ENCODE measurements around the gene ECI1. TPM values are rescaled to one million over a fixed set of nuclear protein-coding genes. Genes with fewer than 3 reads are reported as not detected.
"Not testable (repeated sequence)": the region's sequence is repeated elsewhere in the genome, so short reads cannot be mapped to it uniquely, and the experiment has no call there.

Gene ECI1
- total RNA-seq, 2 donors from 2014 or later: 58.9 to 102 TPM

DNA sequence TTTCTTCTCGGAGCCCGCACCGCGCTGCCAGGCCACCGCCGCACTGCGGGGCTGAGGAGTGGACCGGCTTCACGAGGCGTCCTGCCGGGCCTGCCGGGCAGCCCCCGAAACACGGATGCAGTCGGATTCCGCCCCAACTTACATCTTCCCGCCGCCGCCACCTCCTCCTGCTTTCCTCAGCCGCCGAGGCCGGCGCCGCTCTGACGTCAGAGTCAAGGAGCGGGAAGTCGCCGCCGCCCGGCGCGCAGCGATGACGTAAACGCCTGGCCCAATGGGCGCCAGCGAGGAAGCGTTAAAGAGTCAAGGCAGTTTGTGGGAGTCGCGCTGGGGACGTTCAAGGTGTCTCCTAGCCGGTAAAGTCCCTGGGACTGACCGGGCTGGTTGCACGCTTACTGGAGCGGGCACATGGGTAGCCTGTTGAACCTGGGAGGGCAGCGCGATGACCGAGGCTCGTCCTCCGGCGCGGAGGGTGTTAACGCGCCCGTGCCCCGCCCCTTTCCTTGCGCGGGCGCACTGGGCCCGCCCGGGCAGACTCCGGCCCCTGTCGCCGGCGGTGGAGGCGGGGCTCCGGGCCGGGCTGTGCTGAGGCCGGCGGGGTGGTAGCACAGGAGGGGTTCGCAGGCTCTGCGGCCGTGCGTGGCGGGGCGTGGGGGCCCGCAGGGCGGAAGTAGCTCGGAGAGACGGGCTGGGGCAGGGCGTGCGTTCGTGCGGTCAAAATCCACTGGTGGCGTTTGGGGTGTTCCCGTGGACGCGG, 16.7 kb upstream of the ECI1 start, which contains the start of gene RNPS1:
TSS of gene RNPS1 (minus strand) at position 214 of the 754 bp plus-strand sequence. CDS start 3,483 bp downstream, outside the sequence.
- intact Hi-C loops (cut with DNase I): no loop called here
- peak; percentile 95 to 98 (median 96) for TF ChIP-seq POLR2A (IDR thresholded peaks at IDR 0.05)
- TF ChIP-seq, protein P1, sequence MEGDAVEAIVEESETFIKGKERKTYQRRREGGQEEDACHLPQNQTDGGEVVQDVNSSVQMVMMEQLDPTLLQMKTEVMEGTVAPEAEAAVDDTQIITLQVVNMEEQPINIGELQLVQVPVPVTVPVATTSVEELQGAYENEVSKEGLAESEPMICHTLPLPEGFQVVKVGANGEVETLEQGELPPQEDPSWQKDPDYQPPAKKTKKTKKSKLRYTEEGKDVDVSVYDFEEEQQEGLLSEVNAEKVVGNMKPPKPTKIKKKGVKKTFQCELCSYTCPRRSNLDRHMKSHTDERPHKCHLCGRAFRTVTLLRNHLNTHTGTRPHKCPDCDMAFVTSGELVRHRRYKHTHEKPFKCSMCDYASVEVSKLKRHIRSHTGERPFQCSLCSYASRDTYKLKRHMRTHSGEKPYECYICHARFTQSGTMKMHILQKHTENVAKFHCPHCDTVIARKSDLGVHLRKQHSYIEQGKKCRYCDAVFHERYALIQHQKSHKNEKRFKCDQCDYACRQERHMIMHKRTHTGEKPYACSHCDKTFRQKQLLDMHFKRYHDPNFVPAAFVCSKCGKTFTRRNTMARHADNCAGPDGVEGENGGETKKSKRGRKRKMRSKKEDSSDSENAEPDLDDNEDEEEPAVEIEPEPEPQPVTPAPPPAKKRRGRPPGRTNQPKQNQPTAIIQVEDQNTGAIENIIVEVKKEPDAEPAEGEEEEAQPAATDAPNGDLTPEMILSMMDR (IDR thresholded peaks at IDR 0.05): peak in 3 of 7 experiments; percentile 8 to 34 (median 25)
- WGBS, 2 donors: 0% methylated on average over 13 to 60 of the region's 88 CpGs
- Histone ChIP-seq H3K36me3 (replicated peaks in 1 of 2; ENCODE audit: insufficient read depth in 1 of 2, low read depth in 2 of 2) (no peaks in the 10 kb centered on the region), H3K9me3 (no peaks in the 10 kb centered on the region), H3K27ac (peak within 1 kb of the TSS; percentile 91 to 99 (median 98)), H3K27me3 (no peaks in the 10 kb centered on the region), H3K4me3 (peak within 1 kb of the TSS; percentile 69 to 99), H3K4me1 (peaks cover 31% of the 10 kb centered on the region)
- DNase-seq (peak; percentile 96 to 97 (median 96)), ATAC-seq (peak; percentile 94)

DNA sequence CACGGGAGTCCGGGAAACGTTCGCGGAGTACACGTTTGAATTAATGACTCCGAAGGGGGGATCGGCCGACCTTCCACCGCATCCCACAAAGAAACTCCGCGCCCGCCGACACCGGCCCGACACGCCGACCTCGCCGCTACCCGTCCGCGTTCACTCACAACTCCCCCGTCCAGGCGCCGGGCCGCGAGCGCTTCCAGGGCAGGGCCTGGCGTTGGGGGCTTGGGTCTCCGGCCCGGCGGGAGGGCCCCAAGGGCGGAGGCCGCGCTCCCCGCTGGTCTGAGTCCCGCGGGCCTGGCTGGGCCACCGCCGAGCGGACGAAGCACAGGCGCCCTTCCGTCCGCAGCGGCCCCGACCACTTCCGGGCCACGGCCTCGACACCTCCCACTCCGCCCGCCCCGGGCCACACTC, 16.1 kb upstream of the ECI1 start:
- H3K27me3 ChIP-seq; intact Hi-C loops (cut with DNase I); DNase-seq; H3K36me3 ChIP-seq (replicated peaks in 1 of 2; ENCODE audit: insufficient read depth in 1 of 2, low read depth in 2 of 2); H3K9me3 ChIP-seq: not testable (repeated sequence)
- ATAC-seq: peak; percentile 72
- Histone ChIP-seq H3K4me3 (peak overlapping the region; percentile 69 to 99), H3K4me1 (peaks cover 31% of the 10 kb centered on the region), H3K27ac (peak overlapping the region; percentile 91 to 99 (median 98))
- WGBS, 2 donors: 1% methylated on average over 54 of the region's 54 CpGs; no CpG with 5 or more reads in 1 of the 2 donors

DNA sequence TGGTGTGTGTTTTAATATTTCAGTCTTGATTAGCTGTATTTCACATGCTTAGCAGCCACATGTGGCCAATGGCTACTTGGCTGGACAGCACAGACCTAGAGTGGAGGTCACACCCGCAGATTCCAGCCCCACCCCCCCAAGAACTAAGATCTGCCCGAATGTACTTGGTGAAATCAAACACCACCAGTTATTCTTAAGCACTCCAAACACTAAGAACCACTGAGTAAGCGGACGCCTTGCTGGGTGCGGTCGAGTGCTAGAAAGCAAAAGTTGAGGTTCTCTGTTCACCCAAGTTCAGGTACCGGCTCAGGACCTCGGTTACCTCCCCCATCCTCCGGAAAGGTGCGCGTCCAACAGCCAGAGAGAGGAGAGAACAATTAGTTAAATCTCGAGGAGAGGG, 15.5 kb upstream of the ECI1 start:
- H3K36me3 ChIP-seq (replicated peaks in 1 of 2; ENCODE audit: insufficient read depth in 1 of 2, low read depth in 2 of 2); H3K27me3 ChIP-seq; DNase-seq; intact Hi-C loops (cut with DNase I); ATAC-seq; H3K9me3 ChIP-seq: not testable (repeated sequence)
- WGBS, 2 donors: 2 to 6% methylated on average over 6 to 12 of the region's 12 CpGs
- Histone ChIP-seq H3K4me3 (peak overlapping the region; percentile 69 to 99), H3K4me1 (peaks cover 31% of the 10 kb centered on the region), H3K27ac (peak overlapping the region in 3 of 4 donors; percentile 91 to 98 (median 97))

DNA sequence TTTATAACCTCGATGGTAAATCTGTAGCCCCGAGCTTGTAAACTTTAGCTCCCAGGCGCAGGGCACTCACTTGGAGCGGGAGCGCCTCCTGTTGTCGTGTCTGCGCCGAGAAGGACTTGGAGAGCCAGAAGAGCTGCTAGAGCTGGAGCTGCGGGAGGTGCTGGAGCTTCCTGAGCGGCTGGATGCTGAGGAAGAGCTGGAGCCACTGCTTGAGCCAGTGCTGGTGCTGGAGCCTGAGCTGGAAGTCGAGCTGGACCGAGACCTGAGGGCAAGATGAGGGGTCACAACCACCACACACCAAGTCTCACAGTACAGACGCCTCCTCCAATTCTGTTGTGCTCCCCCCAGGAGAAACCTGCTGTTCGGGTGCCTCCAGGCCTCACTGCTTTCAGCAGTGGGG, 11.6 kb upstream of the ECI1 start:
- H3K9me3 ChIP-seq; H3K4me3 ChIP-seq; ATAC-seq; DNase-seq; intact Hi-C loops (cut with DNase I); H3K27ac ChIP-seq; H3K27me3 ChIP-seq: not testable (repeated sequence)
- H3K36me3 ChIP-seq (replicated peaks in 1 of 2; ENCODE audit: insufficient read depth in 1 of 2, low read depth in 2 of 2): peaks cover 0 to 21% of the 10 kb centered on the region in 2 donors
- 82% methylated on average over 8 to 14 of the region's 14 CpGs for WGBS, 2 donors
- H3K4me1 ChIP-seq: peaks cover 15% of the 10 kb centered on the region

DNA sequence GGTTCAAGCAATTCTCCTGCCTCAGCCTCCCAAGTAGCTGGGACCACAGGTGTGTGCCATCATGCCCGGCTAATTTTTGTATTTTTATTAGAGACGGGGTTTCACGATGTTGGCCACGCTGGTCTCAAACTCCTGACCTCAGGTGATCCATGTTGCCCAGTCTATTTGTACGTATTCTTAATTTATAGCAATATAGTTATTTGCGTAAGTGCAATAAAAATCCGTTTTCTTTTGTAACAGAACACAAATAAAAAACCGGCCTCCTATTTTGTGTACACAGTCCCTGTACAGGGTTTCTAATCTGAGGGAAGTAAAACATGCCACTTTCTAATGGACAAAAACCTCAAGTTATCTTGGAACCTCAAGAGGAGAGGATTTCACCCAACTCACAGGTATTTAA, 8.9 kb upstream of the ECI1 start:
- 95 to 97% methylated on average over 8 of the region's 8 CpGs for WGBS, 2 donors
- Histone ChIP-seq H3K9me3 (no peaks in the 10 kb centered on the region), H3K4me3 (no peak overlapping the region), H3K27ac (no peak overlapping the region), H3K27me3 (no peaks in the 10 kb centered on the region), H3K4me1 (no peaks in the 10 kb centered on the region), H3K36me3 (replicated peaks in 1 of 2; ENCODE audit: insufficient read depth in 1 of 2, low read depth in 2 of 2) (peaks cover 0 to 38% of the 10 kb centered on the region in 2 donors)
- intact Hi-C loops (cut with DNase I): no loop called here
- no peak for ATAC-seq
- TF ChIP-seq, protein P1 (IDR thresholded peaks at IDR 0.05): no peak
- no peak for TF ChIP-seq POLR2A (IDR thresholded peaks at IDR 0.05)
- DNase-seq: no peak

DNA sequence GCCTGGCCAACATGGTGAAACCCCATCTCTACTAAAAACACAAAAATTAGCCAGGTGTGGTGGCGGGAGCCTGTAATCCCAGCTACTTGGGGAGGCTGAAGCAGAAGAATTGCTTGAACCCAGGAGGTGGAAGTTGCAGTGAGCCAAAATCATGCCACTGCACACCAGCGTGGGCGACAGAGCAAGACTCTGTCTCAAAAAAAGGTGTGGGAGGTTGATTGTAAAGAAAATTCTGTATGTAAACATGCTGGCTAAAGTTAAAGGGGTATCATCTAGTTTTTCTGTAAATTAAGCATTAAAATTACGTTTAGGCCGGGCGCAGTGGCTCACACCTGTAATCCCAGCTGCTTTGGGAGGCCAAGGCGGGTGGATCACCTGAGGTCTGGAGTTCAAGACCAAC, 7.1 kb upstream of the ECI1 start:
- peaks cover 4 to 46% of the 10 kb centered on the region in 2 donors for H3K36me3 ChIP-seq (replicated peaks in 1 of 2; ENCODE audit: insufficient read depth in 1 of 2, low read depth in 2 of 2)
- H3K4me3 ChIP-seq; H3K4me1 ChIP-seq; DNase-seq; intact Hi-C loops (cut with DNase I); H3K9me3 ChIP-seq; ATAC-seq; H3K27ac ChIP-seq; H3K27me3 ChIP-seq: not testable (repeated sequence)
- WGBS, 2 donors: 96 to 97% methylated on average over 7 of the region's 7 CpGs

All from body of pancreas (tissue), 4 donors.